Neutrophil (primary cell): ENCODE data around the gene MAST3.

Experiments used
- H3K27ac ChIP-seq: fragments of 200-600 bp; sonication (generic); 2 replicates; pipeline ENCODE4 v1.5.1; 2016; ENCODE audit warnings: mild to moderate bottlenecking, moderate library complexity
- H3K27me3 ChIP-seq: fragments of 200-600 bp; sonication (generic); 2 replicates; pipeline ENCODE4 v1.6.0; 2016; ENCODE audit warnings: mild to moderate bottlenecking
- H3K36me3 ChIP-seq: fragments of 200-600 bp; sonication (generic); 2 replicates; pipeline ENCODE4 v1.5.1; 2017
- H3K4me1 ChIP-seq, 2 experiments: fragments of 200-600 bp in 1 of 2; sonication (generic) in 1 of 2; 1 replicate in 1 of 2; 2 replicates in 1 of 2; pipeline versions ENCODE4 v1.5.1 to v1.6.1; 2013 to 2016; ENCODE audit warnings: low read depth in 1 of 2, low read length in 1 of 2, mild to moderate bottlenecking in 1 of 2, moderate library complexity in 1 of 2; ENCODE audit not compliant: control insufficient read depth in 1 of 2, insufficient read depth in 1 of 2
- H3K4me3 ChIP-seq, 2 experiments: fragments of 200-600 bp in 1 of 2; sonication (generic) in 1 of 2; 1 replicate in 1 of 2; 2 replicates in 1 of 2; pipeline ENCODE4 v1.5.1; 2013 to 2016; ENCODE audit warnings: low read depth in 1 of 2, low read length in 1 of 2, mild to moderate bottlenecking in 1 of 2, moderate library complexity in 1 of 2
- H3K9me3 ChIP-seq: fragments of 200-600 bp; sonication (generic); 2 replicates; pipeline ENCODE4 v1.5.1; 2016
- TF ChIP-seq, protein P1 (sequence below): fragments of 200-600 bp; sonication (generic); IDR thresholded peaks from 2 replicates; pipeline ENCODE4 v1.5.1; 2016; ENCODE audit warnings: antibody characterized with exemption

Gene MAST3

GRCh38 chr19:18145391-18145999 lies 47.9 kb downstream of the MAST3 start:
- TF ChIP-seq, protein P1, sequence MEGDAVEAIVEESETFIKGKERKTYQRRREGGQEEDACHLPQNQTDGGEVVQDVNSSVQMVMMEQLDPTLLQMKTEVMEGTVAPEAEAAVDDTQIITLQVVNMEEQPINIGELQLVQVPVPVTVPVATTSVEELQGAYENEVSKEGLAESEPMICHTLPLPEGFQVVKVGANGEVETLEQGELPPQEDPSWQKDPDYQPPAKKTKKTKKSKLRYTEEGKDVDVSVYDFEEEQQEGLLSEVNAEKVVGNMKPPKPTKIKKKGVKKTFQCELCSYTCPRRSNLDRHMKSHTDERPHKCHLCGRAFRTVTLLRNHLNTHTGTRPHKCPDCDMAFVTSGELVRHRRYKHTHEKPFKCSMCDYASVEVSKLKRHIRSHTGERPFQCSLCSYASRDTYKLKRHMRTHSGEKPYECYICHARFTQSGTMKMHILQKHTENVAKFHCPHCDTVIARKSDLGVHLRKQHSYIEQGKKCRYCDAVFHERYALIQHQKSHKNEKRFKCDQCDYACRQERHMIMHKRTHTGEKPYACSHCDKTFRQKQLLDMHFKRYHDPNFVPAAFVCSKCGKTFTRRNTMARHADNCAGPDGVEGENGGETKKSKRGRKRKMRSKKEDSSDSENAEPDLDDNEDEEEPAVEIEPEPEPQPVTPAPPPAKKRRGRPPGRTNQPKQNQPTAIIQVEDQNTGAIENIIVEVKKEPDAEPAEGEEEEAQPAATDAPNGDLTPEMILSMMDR = no peak
- Histone ChIP-seq H3K36me3 (peaks cover 100% of the 10 kb centered on the region), H3K27ac (no peak overlapping the region), H3K27me3 (no peaks in the 10 kb centered on the region), H3K4me1 (no peaks in the 10 kb centered on the region), H3K4me3 (no peak overlapping the region), H3K9me3 (peaks cover 9% of the 10 kb centered on the region)

- H3K27me3 ChIP-seq = no peaks in the 10 kb centered on the region
- TF ChIP-seq, protein P1 = no peak
- H3K4me3 ChIP-seq = no peak overlapping the region
- H3K4me1 ChIP-seq = peaks cover 11% of the 10 kb centered on the region in 2 experiments
- peaks cover 9% of the 10 kb centered on the region for H3K9me3 ChIP-seq
- no peak overlapping the region for H3K27ac ChIP-seq
- peaks cover 91% of the 10 kb centered on the region for H3K36me3 ChIP-seq
Measured at GRCh38 chr19:18147396-18147795, 49.8 kb downstream of the MAST3 start.

DNA sequence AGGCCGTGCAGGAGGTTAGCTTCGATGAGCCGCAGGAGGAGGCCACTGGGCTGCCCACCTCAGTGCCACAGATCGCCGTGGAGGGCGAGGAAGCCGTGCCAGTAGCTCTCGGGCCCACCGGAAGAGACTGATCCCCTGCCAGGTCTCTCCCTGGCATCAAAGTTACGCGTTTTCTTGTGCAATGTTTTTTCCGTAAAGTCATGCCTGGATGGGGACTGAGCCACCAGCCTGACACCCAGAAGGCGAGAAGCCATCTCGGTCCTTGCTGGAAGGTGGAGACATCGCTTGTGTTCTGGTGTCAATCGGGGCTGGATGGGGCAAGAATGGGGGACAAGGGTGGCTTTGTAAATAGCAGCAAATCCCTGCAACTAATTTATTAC lies 52.0 kb downstream of the MAST3 start:
- no peak overlapping the region for H3K27ac ChIP-seq
- H3K27me3 ChIP-seq = no peaks in the 10 kb centered on the region
- H3K9me3 ChIP-seq = peaks cover 9% of the 10 kb centered on the region
- H3K4me3 ChIP-seq = no peak overlapping the region
- TF ChIP-seq, protein P1 = no peak
- H3K4me1 ChIP-seq = peaks cover 24 to 25% of the 10 kb centered on the region in 2 experiments
- peaks cover 69% of the 10 kb centered on the region for H3K36me3 ChIP-seq

GRCh38 chr19:18150776-18151624 lies 53.4 kb downstream of the MAST3 start:
- TF ChIP-seq, protein P1 = no peak
- Histone ChIP-seq H3K9me3 (no peaks in the 10 kb centered on the region), H3K4me1 (peaks cover 24 to 25% of the 10 kb centered on the region in 2 experiments), H3K4me3 (peak overlapping the region in 1 of 2 experiments; percentile 99), H3K27me3 (no peaks in the 10 kb centered on the region), H3K27ac (peak overlapping the region; percentile 99), H3K36me3 (peaks cover 55% of the 10 kb centered on the region)

DNA sequence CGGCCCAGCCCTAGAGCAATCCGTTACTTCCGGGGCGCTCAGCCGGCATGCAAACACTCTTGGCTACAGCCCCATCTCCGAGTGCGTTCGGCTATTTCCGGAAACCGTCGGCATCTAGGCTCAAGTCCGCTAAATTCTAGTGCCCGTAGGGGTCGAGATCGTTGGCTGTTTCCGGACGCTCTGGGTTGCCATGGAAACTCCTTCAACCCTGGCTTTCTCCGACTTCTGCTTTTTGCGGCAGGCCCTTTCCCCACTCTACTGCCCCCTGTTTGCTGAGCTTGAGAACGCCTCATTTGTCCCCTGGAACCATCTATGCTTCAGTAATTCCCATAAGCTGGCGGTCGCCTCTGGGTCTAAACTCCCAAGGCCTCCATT lies 54.9 kb downstream of the MAST3 start:
- peaks cover 41% of the 10 kb centered on the region for H3K36me3 ChIP-seq
- H3K4me3 ChIP-seq = peak overlapping the region; percentile 94 to 99
- H3K9me3 ChIP-seq = no peaks in the 10 kb centered on the region
- TF ChIP-seq, protein P1 = peak; percentile 87
- no peaks in the 10 kb centered on the region for H3K27me3 ChIP-seq
- H3K4me1 ChIP-seq = peaks cover 24 to 25% of the 10 kb centered on the region in 2 experiments
- H3K27ac ChIP-seq = peak overlapping the region; percentile 99
